ENCODE data around the gene PNPLA7. TPM values are rescaled to one million over a fixed set of nuclear protein-coding genes. Genes with fewer than 3 reads are reported as not detected.

Gene PNPLA7
- total and polyA plus RNA-seq, 2 of the 13 experiments (the other 11 are each of a cell fraction or from before 2014, with no cell fraction given), result 0.42 to 1.5 TPM

GRCh38 chr9:137454597-137455358, 95.4 kb downstream of the PNPLA7 start (continued):
- TF ChIP-seq GPBP1L1 (CRISPR knock-in tag; IDR thresholded peaks at IDR 0.05), result no peak
- TF ChIP-seq ZNF672 (CRISPR knock-in tag; IDR thresholded peaks at IDR 0.05), result no peak
- TF ChIP-seq MLXIP (CRISPR knock-in tag; IDR thresholded peaks at IDR 0.05; ENCODE audit: borderline replicate concordance), result peak; percentile 95
- TF ChIP-seq EEA1 (CRISPR knock-in tag; IDR thresholded peaks at IDR 0.05; ENCODE audit: borderline replicate concordance), result peak; percentile 86; the same call in 1 of the 2 replicates
- TF ChIP-seq ZFYVE20 (CRISPR knock-in tag; IDR thresholded peaks at IDR 0.05; ENCODE audit: borderline replicate concordance, low read depth), result no peak
- TF ChIP-seq ZFP90 (CRISPR knock-in tag; IDR thresholded peaks at IDR 0.05; ENCODE audit: borderline replicate concordance), result peak; percentile 78
- peak; percentile 44; the same call in 1 of the 2 replicates for TF ChIP-seq KDM1A (CRISPR knock-in tag; IDR thresholded peaks at IDR 0.05)
- TF ChIP-seq ATF1 (CRISPR knock-in tag; IDR thresholded peaks at IDR 0.05), result no peak
- peak; percentile 71; the same call in 1 of the 2 replicates for TF ChIP-seq KLF15 (CRISPR knock-in tag; IDR thresholded peaks at IDR 0.05; ENCODE audit: borderline replicate concordance)
- no peak; the same call in 1 of the 2 replicates for TF ChIP-seq ZNF652 (CRISPR knock-in tag; IDR thresholded peaks at IDR 0.05; ENCODE audit: borderline replicate concordance, low read depth)
- peak; percentile 79 for TF ChIP-seq ARID5B (CRISPR knock-in tag; IDR thresholded peaks at IDR 0.05)
- TF ChIP-seq ZSCAN12 (CRISPR knock-in tag; IDR thresholded peaks at IDR 0.05), result peak; percentile 41; the same call in 1 of the 2 replicates
- peak; percentile 94 for TF ChIP-seq HNF4A (CRISPR knock-in tag; IDR thresholded peaks at IDR 0.05)
- peak; percentile 80; the same call in 1 of the 2 replicates for TF ChIP-seq ZFP1 (CRISPR knock-in tag; IDR thresholded peaks at IDR 0.05)
- TF ChIP-seq DRAP1 (CRISPR knock-in tag; IDR thresholded peaks at IDR 0.05), result peak; percentile 33; the same call in 1 of the 2 replicates
- no peak for TF ChIP-seq MAF1 (CRISPR knock-in tag; IDR thresholded peaks at IDR 0.05; ENCODE audit: borderline replicate concordance)
- 0 out of 2 replicates have a peak, but pooled peaks have one; percentile 16 for TF ChIP-seq ZNF251 (CRISPR knock-in tag; IDR thresholded peaks at IDR 0.05)
- 0 out of 2 replicates have a peak, but pooled peaks have one; percentile 15 for TF ChIP-seq ZNF326 (CRISPR knock-in tag; IDR thresholded peaks at IDR 0.05; ENCODE audit: borderline replicate concordance)
- no peak for TF ChIP-seq TSC22D2 (CRISPR knock-in tag; IDR thresholded peaks at IDR 0.05; ENCODE audit: borderline replicate concordance)

Data from HepG2 (cell line).